ENCODE results near the gene OSBPL3. TPM values are rescaled to one million over a fixed set of nuclear protein-coding genes. Genes with fewer than 3 reads are reported as not detected.

Gene OSBPL3, protein sequence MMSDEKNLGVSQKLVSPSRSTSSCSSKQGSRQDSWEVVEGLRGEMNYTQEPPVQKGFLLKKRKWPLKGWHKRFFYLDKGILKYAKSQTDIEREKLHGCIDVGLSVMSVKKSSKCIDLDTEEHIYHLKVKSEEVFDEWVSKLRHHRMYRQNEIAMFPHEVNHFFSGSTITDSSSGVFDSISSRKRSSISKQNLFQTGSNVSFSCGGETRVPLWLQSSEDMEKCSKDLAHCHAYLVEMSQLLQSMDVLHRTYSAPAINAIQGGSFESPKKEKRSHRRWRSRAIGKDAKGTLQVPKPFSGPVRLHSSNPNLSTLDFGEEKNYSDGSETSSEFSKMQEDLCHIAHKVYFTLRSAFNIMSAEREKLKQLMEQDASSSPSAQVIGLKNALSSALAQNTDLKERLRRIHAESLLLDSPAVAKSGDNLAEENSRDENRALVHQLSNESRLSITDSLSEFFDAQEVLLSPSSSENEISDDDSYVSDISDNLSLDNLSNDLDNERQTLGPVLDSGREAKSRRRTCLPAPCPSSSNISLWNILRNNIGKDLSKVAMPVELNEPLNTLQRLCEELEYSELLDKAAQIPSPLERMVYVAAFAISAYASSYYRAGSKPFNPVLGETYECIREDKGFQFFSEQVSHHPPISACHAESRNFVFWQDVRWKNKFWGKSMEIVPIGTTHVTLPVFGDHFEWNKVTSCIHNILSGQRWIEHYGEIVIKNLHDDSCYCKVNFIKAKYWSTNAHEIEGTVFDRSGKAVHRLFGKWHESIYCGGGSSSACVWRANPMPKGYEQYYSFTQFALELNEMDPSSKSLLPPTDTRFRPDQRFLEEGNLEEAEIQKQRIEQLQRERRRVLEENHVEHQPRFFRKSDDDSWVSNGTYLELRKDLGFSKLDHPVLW
- 1 to 10 TPM; 1.1 to 3.0 TPM for total RNA-seq
- 1 to 10 TPM in 1 of 2 donors, under 1 TPM in 1; 0.28 to 1.2 TPM for polyA plus RNA-seq

DNA sequence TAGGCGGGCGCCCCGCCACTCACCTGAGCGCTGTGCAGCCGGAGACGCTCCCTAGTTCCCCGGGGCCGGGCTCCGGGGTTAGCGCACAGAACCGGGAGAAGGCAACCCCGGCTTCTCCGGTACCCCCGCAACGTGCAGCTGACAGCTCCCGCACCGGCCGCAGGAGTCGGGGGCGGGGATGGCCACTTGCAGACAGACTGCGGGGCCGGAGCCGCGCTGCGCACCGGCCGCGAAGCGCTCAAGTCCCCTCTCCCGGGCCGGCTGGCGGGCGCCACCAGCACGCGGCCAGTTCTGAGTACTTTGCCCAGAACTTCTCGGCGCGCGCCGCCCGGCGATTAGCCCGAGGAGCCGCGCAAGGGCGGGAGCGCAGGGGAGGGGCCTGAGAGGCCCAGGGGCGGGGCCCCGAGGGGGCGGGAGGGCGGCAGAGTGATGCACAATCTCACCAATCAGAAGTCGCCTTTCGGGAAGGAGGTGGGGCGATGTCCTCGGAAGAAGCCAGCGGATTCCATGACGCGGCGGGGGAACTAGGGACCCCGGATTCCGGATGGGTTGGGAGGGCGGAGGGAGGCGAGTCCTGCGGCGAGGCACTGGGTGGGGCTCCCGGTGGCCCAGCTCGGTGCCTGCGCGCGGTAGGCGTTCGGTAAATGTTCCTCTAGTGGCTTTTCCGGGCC lies at the start of gene OSBPL3:
TSS of gene OSBPL3 (minus strand) at position 316 of the 671 bp plus-strand sequence. CDS start 87,706 bp downstream, outside the sequence.
- Histone ChIP-seq H3K9me3 (ENCODE audit: control insufficient read depth in 4 of 4, low read length in 3 of 4) (no peaks in the 10 kb centered on the region), H3K9ac (ENCODE audit: low read depth in 1 of 2, low read length in 2 of 2) (peak within 1 kb of the TSS; percentile 23 to 81), H3K27ac (ENCODE audit: low read depth in 1 of 2, low read length in 2 of 2) (peak within 1 kb of the TSS; percentile 59 to 75), H3K4me1 (ENCODE audit: control insufficient read depth in 4 of 4, insufficient read depth in 4 of 4, low read length in 3 of 4) (peaks cover 9 to 26% (median 19%) of the 10 kb centered on the region in 4 donors), H3K4me3 (ENCODE audit: low read depth in 1 of 3, low read length in 3 of 3) (peak within 1 kb of the TSS; percentile 51 to 85 (median 71)), H3K27me3 (ENCODE audit: control insufficient read depth in 4 of 4, insufficient read depth in 4 of 4, low read length in 3 of 4) (peaks cover 0 to 4% (median 0%) of the 10 kb centered on the region in 4 donors), H3K36me3 (ENCODE audit: control insufficient read depth in 4 of 4, insufficient read depth in 3 of 4, low read depth in 1 of 4, low read length in 3 of 4) (no peaks in the 10 kb centered on the region)
- DNase-seq (ENCODE audit: low spot score), result peak; percentile 98
- TF ChIP-seq HNF4A (conservative IDR thresholded peaks at IDR 0.05) (no peak), SP1 (IDR thresholded peaks at IDR 0.05) (peak; percentile 51), RAD21 (IDR thresholded peaks at IDR 0.05) (peak in 1 of 2 donors; percentile 17)
- WGBS, result under 1% methylated on average over 73 of the region's 73 CpGs

DNA sequence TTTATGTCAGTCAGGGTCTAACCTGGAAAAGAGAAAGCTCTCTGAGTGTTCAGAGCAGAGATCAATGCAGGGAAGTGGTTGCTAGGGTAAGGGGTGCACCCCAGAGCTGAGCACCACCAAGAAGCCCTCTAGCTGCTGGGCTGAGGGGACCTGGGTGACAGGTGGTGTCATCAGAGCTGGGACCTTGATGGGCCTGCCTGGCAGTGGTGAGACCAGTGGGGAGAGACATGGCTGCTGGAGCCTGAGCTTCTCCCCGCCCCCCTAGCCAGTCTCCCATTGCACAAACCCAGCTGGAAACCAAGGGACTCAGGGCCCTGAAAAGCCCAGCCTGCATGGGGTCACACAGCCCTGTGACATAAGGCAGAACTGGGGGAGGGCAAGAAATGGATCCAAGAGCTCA lies 49.1 kb upstream of the OSBPL3 start:
- 95% methylated on average over 1 of the region's 1 CpG for WGBS
- Histone ChIP-seq H3K27me3 (ENCODE audit: control insufficient read depth in 4 of 4, insufficient read depth in 4 of 4, low read length in 3 of 4) (no peaks in the 10 kb centered on the region), H3K4me3 (ENCODE audit: low read depth in 1 of 3, low read length in 3 of 3) (no peak overlapping the region), H3K4me1 (ENCODE audit: control insufficient read depth in 4 of 4, insufficient read depth in 4 of 4, low read length in 3 of 4) (no peaks in the 10 kb centered on the region), H3K27ac (ENCODE audit: low read depth in 1 of 2, low read length in 2 of 2) (no peak overlapping the region), H3K9me3 (ENCODE audit: control insufficient read depth in 4 of 4, low read length in 3 of 4) (no peaks in the 10 kb centered on the region), H3K36me3 (ENCODE audit: control insufficient read depth in 4 of 4, insufficient read depth in 3 of 4, low read depth in 1 of 4, low read length in 3 of 4) (no peaks in the 10 kb centered on the region), H3K9ac (ENCODE audit: low read depth in 1 of 2, low read length in 2 of 2) (no peak overlapping the region)
- TF ChIP-seq, protein P1, sequence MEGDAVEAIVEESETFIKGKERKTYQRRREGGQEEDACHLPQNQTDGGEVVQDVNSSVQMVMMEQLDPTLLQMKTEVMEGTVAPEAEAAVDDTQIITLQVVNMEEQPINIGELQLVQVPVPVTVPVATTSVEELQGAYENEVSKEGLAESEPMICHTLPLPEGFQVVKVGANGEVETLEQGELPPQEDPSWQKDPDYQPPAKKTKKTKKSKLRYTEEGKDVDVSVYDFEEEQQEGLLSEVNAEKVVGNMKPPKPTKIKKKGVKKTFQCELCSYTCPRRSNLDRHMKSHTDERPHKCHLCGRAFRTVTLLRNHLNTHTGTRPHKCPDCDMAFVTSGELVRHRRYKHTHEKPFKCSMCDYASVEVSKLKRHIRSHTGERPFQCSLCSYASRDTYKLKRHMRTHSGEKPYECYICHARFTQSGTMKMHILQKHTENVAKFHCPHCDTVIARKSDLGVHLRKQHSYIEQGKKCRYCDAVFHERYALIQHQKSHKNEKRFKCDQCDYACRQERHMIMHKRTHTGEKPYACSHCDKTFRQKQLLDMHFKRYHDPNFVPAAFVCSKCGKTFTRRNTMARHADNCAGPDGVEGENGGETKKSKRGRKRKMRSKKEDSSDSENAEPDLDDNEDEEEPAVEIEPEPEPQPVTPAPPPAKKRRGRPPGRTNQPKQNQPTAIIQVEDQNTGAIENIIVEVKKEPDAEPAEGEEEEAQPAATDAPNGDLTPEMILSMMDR (IDR thresholded peaks at IDR 0.05; ENCODE audit: low read depth, low read length, missing input control), result no peak
- TF ChIP-seq EGR1 (IDR thresholded peaks at IDR 0.05; ENCODE audit: low read depth in 2 of 2) (no peak), FOXA1 (IDR thresholded peaks at IDR 0.05) (no peak), SP1 (IDR thresholded peaks at IDR 0.05) (no peak), HNF4G (IDR thresholded peaks at IDR 0.05) (no peak), JUND (IDR thresholded peaks at IDR 0.05) (no peak), YY1 (IDR thresholded peaks at IDR 0.05) (no peak), FOXA2 (IDR thresholded peaks at IDR 0.05) (no peak), GABPA (IDR thresholded peaks at IDR 0.05 in 1 of 2, conservative IDR thresholded peaks at IDR 0.05 in 1 of 2) (no peak), NR2F2 (IDR thresholded peaks at IDR 0.05) (no peak), RAD21 (IDR thresholded peaks at IDR 0.05) (no peak)
- TF ChIP-seq, protein P2, sequence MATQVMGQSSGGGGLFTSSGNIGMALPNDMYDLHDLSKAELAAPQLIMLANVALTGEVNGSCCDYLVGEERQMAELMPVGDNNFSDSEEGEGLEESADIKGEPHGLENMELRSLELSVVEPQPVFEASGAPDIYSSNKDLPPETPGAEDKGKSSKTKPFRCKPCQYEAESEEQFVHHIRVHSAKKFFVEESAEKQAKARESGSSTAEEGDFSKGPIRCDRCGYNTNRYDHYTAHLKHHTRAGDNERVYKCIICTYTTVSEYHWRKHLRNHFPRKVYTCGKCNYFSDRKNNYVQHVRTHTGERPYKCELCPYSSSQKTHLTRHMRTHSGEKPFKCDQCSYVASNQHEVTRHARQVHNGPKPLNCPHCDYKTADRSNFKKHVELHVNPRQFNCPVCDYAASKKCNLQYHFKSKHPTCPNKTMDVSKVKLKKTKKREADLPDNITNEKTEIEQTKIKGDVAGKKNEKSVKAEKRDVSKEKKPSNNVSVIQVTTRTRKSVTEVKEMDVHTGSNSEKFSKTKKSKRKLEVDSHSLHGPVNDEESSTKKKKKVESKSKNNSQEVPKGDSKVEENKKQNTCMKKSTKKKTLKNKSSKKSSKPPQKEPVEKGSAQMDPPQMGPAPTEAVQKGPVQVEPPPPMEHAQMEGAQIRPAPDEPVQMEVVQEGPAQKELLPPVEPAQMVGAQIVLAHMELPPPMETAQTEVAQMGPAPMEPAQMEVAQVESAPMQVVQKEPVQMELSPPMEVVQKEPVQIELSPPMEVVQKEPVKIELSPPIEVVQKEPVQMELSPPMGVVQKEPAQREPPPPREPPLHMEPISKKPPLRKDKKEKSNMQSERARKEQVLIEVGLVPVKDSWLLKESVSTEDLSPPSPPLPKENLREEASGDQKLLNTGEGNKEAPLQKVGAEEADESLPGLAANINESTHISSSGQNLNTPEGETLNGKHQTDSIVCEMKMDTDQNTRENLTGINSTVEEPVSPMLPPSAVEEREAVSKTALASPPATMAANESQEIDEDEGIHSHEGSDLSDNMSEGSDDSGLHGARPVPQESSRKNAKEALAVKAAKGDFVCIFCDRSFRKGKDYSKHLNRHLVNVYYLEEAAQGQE (IDR thresholded peaks at IDR 0.05), result no peak
- TF ChIP-seq, protein P3, sequence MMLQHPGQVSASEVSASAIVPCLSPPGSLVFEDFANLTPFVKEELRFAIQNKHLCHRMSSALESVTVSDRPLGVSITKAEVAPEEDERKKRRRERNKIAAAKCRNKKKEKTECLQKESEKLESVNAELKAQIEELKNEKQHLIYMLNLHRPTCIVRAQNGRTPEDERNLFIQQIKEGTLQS (IDR thresholded peaks at IDR 0.05), result no peak
- no peak for DNase-seq (ENCODE audit: low spot score)

All from liver (tissue), 9 donors.